ENCODE data around the gene TTC28.

The TTC28 gene

DNA sequence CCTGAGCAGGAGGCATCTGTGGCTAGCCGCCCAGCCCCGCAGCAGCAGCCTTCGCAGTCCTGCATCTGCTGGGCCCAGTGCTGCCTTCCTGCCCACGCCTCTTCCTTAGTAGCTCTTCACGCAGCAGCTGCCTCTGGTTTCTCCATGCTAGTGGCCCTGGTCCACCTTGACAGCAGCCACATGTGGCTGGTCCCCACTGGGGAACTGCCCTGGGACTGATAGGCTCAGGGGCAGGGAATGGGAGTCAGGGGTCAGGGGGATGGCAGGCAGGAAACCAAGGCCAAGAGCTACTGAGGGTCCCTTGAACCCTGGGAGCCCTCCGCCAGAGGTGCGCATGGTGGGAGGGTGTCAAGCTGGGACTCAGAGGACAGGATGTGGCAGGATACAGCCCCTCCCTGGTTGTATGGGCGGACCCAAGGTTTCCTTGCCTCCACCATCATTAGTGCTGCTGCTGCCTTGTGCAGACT lies 661.1 kb downstream of the TTC28 start:
- Histone ChIP-seq H3K4me1 (ENCODE audit: control insufficient read depth, insufficient read depth, low read length) (no peaks in the 10 kb centered on the region), H3K4me3 (ENCODE audit: low read depth, low read length) (no peak overlapping the region), H3K9me3 (ENCODE audit: control insufficient read depth, insufficient read depth, low read depth, low read length) (no peaks in the 10 kb centered on the region), H3K27ac (ENCODE audit: extremely low read depth, low read depth, low read length) (no peak overlapping the region), H3K36me3 (ENCODE audit: control insufficient read depth in 2 of 2, insufficient read depth in 1 of 2, low read length in 2 of 2) (peaks cover 0 to 5% of the 10 kb centered on the region in 2 experiments; a peak in 1 of 3 replicates)
- POLR2A ChIA-PET = no interaction called here
- CTCF ChIA-PET = interaction anchor here (0.7 to 5.7 kb wide), 8 partner anchors 14 to 1136 kb away, joined by 3 to 70 read pairs (median 5); no protein-coding TSS in a partner anchor
- TF ChIP-seq ZIC2 (tag by site-specific recombination; IDR thresholded peaks at IDR 0.05) = no peak
- TF ChIP-seq ZNF621 (tag by site-specific recombination; IDR thresholded peaks at IDR 0.05) = no peak
- TF ChIP-seq ZNF473 (tag by site-specific recombination; IDR thresholded peaks at IDR 0.05) = no peak
- TF ChIP-seq GLIS2 (tag by site-specific recombination; IDR thresholded peaks at IDR 0.05) = no peak
- TF ChIP-seq BCL6B (tag by site-specific recombination; IDR thresholded peaks at IDR 0.05) = no peak
- no peak for TF ChIP-seq ZNF701 (tag by site-specific recombination; IDR thresholded peaks at IDR 0.05)
- no peak for TF ChIP-seq ZNF626 (tag by site-specific recombination; IDR thresholded peaks at IDR 0.05)
- no peak for TF ChIP-seq ZNF571 (tag by site-specific recombination; IDR thresholded peaks at IDR 0.05)
- TF ChIP-seq ZNF548 (tag by site-specific recombination; IDR thresholded peaks at IDR 0.05) = no peak
- no peak for TF ChIP-seq ZNF561 (tag by site-specific recombination; IDR thresholded peaks at IDR 0.05; ENCODE audit: borderline replicate concordance)
- TF ChIP-seq, protein P1, sequence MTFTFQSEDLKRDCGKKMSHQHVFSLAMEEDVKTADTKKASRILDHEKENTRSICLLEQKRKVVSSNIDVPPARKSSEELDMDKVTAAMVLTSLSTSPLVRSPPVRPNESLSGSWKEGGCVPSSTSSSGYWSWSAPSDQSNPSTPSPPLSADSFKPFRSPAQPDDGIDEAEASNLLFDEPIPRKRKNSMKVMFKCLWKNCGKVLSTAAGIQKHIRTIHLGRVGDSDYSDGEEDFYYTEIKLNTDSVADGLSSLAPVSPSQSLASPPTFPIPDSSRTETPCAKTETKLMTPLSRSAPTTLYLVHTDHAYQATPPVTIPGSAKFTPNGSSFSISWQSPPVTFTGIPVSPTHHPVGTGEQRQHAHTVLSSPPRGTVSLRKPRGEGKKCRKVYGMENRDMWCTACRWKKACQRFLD (tag by site-specific recombination; IDR thresholded peaks at IDR 0.05) = no peak
- TF ChIP-seq ZNF639 (tag by site-specific recombination; IDR thresholded peaks at IDR 0.05) = no peak

DNA sequence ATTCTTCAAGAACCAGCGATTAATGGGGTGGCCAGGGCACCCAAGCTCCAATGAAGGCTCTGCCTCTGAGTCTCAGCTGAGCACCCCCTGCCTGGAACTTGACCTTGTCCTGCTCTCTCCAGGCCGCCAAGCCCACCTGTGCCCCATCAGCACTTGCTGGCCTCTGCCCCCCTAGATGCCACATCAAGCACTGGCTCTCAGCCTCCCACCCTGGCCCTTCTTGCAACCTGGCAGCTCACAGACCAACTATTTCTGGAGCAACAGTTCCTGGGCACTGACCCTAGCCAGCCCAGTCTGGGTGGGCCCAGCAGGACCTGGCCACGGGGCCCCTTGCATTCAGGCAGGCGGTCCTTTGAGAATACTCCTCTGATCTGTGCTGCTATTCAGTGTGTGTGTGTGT lies 661.8 kb downstream of the TTC28 start:
- ChIA-PET CTCF (interaction anchor here (0.6 to 1.6 kb wide), 2 partner anchors 132 to 185 kb away, joined by 3 to 6 read pairs; no protein-coding TSS in a partner anchor), POLR2A (no interaction called here)
- H3K4me3 ChIP-seq (ENCODE audit: low read depth, low read length) = no peak overlapping the region
- TF ChIP-seq, protein P2, sequence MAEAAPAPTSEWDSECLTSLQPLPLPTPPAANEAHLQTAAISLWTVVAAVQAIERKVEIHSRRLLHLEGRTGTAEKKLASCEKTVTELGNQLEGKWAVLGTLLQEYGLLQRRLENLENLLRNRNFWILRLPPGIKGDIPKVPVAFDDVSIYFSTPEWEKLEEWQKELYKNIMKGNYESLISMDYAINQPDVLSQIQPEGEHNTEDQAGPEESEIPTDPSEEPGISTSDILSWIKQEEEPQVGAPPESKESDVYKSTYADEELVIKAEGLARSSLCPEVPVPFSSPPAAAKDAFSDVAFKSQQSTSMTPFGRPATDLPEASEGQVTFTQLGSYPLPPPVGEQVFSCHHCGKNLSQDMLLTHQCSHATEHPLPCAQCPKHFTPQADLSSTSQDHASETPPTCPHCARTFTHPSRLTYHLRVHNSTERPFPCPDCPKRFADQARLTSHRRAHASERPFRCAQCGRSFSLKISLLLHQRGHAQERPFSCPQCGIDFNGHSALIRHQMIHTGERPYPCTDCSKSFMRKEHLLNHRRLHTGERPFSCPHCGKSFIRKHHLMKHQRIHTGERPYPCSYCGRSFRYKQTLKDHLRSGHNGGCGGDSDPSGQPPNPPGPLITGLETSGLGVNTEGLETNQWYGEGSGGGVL (tag by site-specific recombination; IDR thresholded peaks at IDR 0.05) = no peak
- TF ChIP-seq ZSCAN4 (tag by site-specific recombination; IDR thresholded peaks at IDR 0.05) (peak; percentile 83; the same call in 1 of the 2 replicates), ZNF518A (tag by site-specific recombination; conservative IDR thresholded peaks at IDR 0.05; ENCODE audit: low read depth) (no peak)
- no peaks in the 10 kb centered on the region for H3K4me1 ChIP-seq (ENCODE audit: control insufficient read depth, insufficient read depth, low read length)
- no peak overlapping the region for H3K27ac ChIP-seq (ENCODE audit: extremely low read depth, low read depth, low read length)
- peaks cover 0 to 5% of the 10 kb centered on the region in 2 experiments; a peak in 1 of 3 replicates for H3K36me3 ChIP-seq (ENCODE audit: control insufficient read depth in 2 of 2, insufficient read depth in 1 of 2, low read length in 2 of 2)
- no peaks in the 10 kb centered on the region for H3K9me3 ChIP-seq (ENCODE audit: control insufficient read depth, insufficient read depth, low read depth, low read length)

Data from HEK293 (cell line).